Neural cell (in vitro differentiated cells): ENCODE data around the gene IL36B. TPM values are rescaled to one million over a fixed set of nuclear protein-coding genes. Genes with fewer than 3 reads are reported as not detected.

Experiments used
- H2AFZ ChIP-seq: fragments of 200-600, 300-800 bp; sonication (generic), shearing (Covaris generic); 2 replicates; pipeline ENCODE4 v1.6.0; 2014; ENCODE audit warnings: low read depth, mild to moderate bottlenecking, antibody characterized with exemption, low read length, moderate library complexity
- H3F3A ChIP-seq: fragments of 200-600 bp; shearing (Covaris generic); 2 replicates; pipeline ENCODE4 v1.6.1; 2016; ENCODE audit warnings: mild to moderate bottlenecking, moderate library complexity, mixed read lengths, antibody characterized with exemption, low read length; ENCODE audit not compliant: insufficient read depth, poor library complexity, severe bottlenecking
- H3K27ac ChIP-seq: fragments of 200-600, 300-800 bp; sonication (generic), shearing (Covaris generic); 2 replicates; pipeline ENCODE4 v1.5.1; 2014; ENCODE audit warnings: mild to moderate bottlenecking, low read length, moderate library complexity
- H3K27me3 ChIP-seq: fragments of 300-800, 200-600 bp; sonication (generic), shearing (Covaris generic); 2 replicates; pipeline ENCODE4 v1.6.0; 2014; ENCODE audit warnings: mild to moderate bottlenecking, low read depth, low read length, moderate library complexity; ENCODE audit not compliant: insufficient read depth
- H3K36me3 ChIP-seq: fragments of 300-800, 200-600 bp; sonication (generic), shearing (Covaris generic); 2 replicates; pipeline ENCODE4 v1.5.1; 2014; ENCODE audit warnings: mild to moderate bottlenecking, antibody characterized with exemption, low read length, moderate library complexity; ENCODE audit not compliant: insufficient read depth
- H3K4me2 ChIP-seq: fragments of 300-800, 200-600 bp; sonication (generic), shearing (Covaris generic); 2 replicates; pipeline ENCODE4 v1.6.0; 2014; ENCODE audit warnings: mild to moderate bottlenecking, low read length
- H3K4me3 ChIP-seq: fragments of 300-800, 200-600 bp; sonication (generic), shearing (Covaris generic); 2 replicates; pipeline ENCODE4 v1.5.1; 2014; ENCODE audit warnings: mild to moderate bottlenecking, low read length, moderate library complexity
- H3K79me2 ChIP-seq: fragments of 200-600 bp; shearing (Covaris generic); replicated peaks from 2 replicates; pipeline ENCODE4 v1.6.0; 2014; ENCODE audit warnings: mild to moderate bottlenecking, low read length, moderate library complexity; ENCODE audit not compliant: insufficient read depth
- H3K9ac ChIP-seq: fragments of 300-800, 200-600 bp; sonication (generic), shearing (Covaris generic); 2 replicates; pipeline ENCODE4 v1.6.1; 2016; ENCODE audit warnings: mild to moderate bottlenecking, low read length, mixed read lengths
- H3K9me2 ChIP-seq: fragments of 200-600 bp; shearing (Covaris generic); 2 replicates; pipeline ENCODE4 v1.6.1; 2016; ENCODE audit warnings: mild to moderate bottlenecking, low read length, mixed read lengths; ENCODE audit not compliant: insufficient read depth
- H3K9me3 ChIP-seq: fragments of 200-600, 300-800 bp; sonication (generic), shearing (Covaris generic); 2 replicates; pipeline ENCODE4 v1.6.1; 2016; ENCODE audit warnings: mild to moderate bottlenecking, mixed run types, low read length, moderate library complexity, mixed read lengths
- H4K20me1 ChIP-seq: fragments of 200-600 bp; shearing (Covaris generic); 2 replicates; pipeline ENCODE4 v1.6.1; 2016; ENCODE audit warnings: mild to moderate bottlenecking, mixed run types; ENCODE audit not compliant: insufficient read depth
- EP300 ChIP-seq: fragments of 450-650 bp; conservative IDR thresholded peaks from 2 replicates; pipeline ENCODE4 v1.6.1; 2014; ENCODE audit warnings: antibody characterized with exemption, mild to moderate bottlenecking, moderate library complexity; ENCODE audit not compliant: poor library complexity, severe bottlenecking
- EZH2 ChIP-seq: fragments of 200-600, 300-800 bp; shearing (Covaris generic), sonication (generic); IDR thresholded peaks from 2 replicates; pipeline ENCODE4 v1.6.1; 2014; ENCODE audit warnings: antibody characterized with exemption, low read length, borderline replicate concordance, mild to moderate bottlenecking; ENCODE audit not compliant: insufficient read depth, poor library complexity, severe bottlenecking
- MXI1 ChIP-seq: fragments of 450-650 bp; conservative IDR thresholded peaks from 2 replicates; pipeline ENCODE4 v1.6.1; 2014; ENCODE audit warnings: antibody characterized with exemption, mild to moderate bottlenecking; ENCODE audit not compliant: poor library complexity, severe bottlenecking
- POLR2AphosphoS5 ChIP-seq: IDR thresholded peaks from 2 replicates; pipeline ENCODE4 v1.6.1; 2012
- RAD21 ChIP-seq: fragments of 450-650 bp; conservative IDR thresholded peaks from 2 replicates; pipeline ENCODE4 v1.6.1; 2014; ENCODE audit warnings: antibody characterized with exemption, mild to moderate bottlenecking, moderate library complexity
- REST ChIP-seq: IDR thresholded peaks from 2 replicates; pipeline ENCODE4 v1.6.1; 2012; ENCODE audit warnings: borderline replicate concordance
- SMC3 ChIP-seq: fragments of 450-650 bp; conservative IDR thresholded peaks from 2 replicates; pipeline ENCODE4 v1.6.1; 2014; ENCODE audit warnings: antibody characterized with exemption, mild to moderate bottlenecking, moderate library complexity; ENCODE audit not compliant: poor library complexity
- TAF1 ChIP-seq: IDR thresholded peaks from 2 replicates; pipeline ENCODE4 v1.6.1; 2012; ENCODE audit warnings: low read depth
- polyA plus RNA-seq: library from polyadenylated mRNA; depleted of rRNA; stranded (reverse); fragments of >200 nt; gene quantifications from 2 replicates; pipeline ENCODE4 v1.2.3, GENCODE V29; 2014
- TF ChIP-seq, protein P1 (sequence below): fragments of 450-650 bp; IDR thresholded peaks from 2 replicates; pipeline ENCODE4 v1.5.1; 2014; ENCODE audit warnings: antibody characterized with exemption, mild to moderate bottlenecking, moderate library complexity; ENCODE audit not compliant: poor library complexity, severe bottlenecking

The IL36B gene
- polyA plus RNA-seq, 1 donor from 2014 or later: not detected

DNA sequence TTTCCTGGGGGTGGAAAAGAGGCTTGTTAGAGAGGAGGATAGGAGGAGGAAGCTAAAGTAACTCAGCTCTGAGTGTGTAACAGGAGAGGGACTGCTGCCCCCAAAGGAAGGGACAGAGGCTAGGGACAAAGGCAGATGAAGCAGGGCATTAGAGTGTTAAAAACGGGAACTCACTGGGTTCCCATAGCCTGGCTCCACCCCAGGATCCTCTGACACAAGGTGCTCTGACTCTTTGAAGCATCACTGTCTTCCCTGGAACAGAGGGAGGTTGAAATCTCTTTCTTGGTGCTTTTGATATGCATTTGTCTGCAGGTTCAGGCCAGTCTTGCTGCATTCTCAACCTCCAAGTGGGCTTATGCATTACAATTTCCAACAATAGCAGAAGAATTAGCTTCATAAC, 24.6 kb downstream of the IL36B start:
- Histone ChIP-seq H3K4me3 (no peak overlapping the region), H3K27me3 (no peaks in the 10 kb centered on the region), H3K36me3 (no peaks in the 10 kb centered on the region), H2AFZ (no peak overlapping the region), H3K9ac (no peak overlapping the region), H3F3A (no peaks in the 10 kb centered on the region), H3K9me3 (no peaks in the 10 kb centered on the region), H3K9me2 (no peaks in the 10 kb centered on the region), H4K20me1 (no peaks in the 10 kb centered on the region), H3K79me2 (no peaks in the 10 kb centered on the region), H3K27ac (no peak overlapping the region), H3K4me2 (no peak overlapping the region)
- TF ChIP-seq REST (no peak), EZH2 (no peak), RAD21 (no peak), POLR2AphosphoS5 (no peak), TAF1 (no peak), SMC3 (no peak), MXI1 (no peak), EP300 (no peak)
- TF ChIP-seq, protein P1, sequence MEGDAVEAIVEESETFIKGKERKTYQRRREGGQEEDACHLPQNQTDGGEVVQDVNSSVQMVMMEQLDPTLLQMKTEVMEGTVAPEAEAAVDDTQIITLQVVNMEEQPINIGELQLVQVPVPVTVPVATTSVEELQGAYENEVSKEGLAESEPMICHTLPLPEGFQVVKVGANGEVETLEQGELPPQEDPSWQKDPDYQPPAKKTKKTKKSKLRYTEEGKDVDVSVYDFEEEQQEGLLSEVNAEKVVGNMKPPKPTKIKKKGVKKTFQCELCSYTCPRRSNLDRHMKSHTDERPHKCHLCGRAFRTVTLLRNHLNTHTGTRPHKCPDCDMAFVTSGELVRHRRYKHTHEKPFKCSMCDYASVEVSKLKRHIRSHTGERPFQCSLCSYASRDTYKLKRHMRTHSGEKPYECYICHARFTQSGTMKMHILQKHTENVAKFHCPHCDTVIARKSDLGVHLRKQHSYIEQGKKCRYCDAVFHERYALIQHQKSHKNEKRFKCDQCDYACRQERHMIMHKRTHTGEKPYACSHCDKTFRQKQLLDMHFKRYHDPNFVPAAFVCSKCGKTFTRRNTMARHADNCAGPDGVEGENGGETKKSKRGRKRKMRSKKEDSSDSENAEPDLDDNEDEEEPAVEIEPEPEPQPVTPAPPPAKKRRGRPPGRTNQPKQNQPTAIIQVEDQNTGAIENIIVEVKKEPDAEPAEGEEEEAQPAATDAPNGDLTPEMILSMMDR: no peak

GRCh38 chr2:113027691-113028090, 25.0 kb downstream of the IL36B start:
- no peak for TF ChIP-seq SMC3
- no peak for TF ChIP-seq EZH2
- no peak for TF ChIP-seq MXI1
- TF ChIP-seq REST: no peak
- TF ChIP-seq EP300: no peak
- no peak for TF ChIP-seq POLR2AphosphoS5
- TF ChIP-seq, protein P1: no peak
- TF ChIP-seq TAF1: no peak
- TF ChIP-seq RAD21: no peak
- Histone ChIP-seq H4K20me1 (no peaks in the 10 kb centered on the region), H3K79me2 (no peaks in the 10 kb centered on the region), H3K36me3 (no peaks in the 10 kb centered on the region), H3K4me3 (no peak overlapping the region), H3K27me3 (no peaks in the 10 kb centered on the region), H2AFZ (no peak overlapping the region), H3K9me3 (no peaks in the 10 kb centered on the region), H3F3A (no peaks in the 10 kb centered on the region), H3K9me2 (no peaks in the 10 kb centered on the region), H3K27ac (no peak overlapping the region), H3K9ac (no peak overlapping the region), H3K4me2 (no peak overlapping the region)
